Cardiac muscle cell (in vitro differentiated cells and primary cell): ENCODE data around the gene IMP4. TPM values are rescaled to one million over a fixed set of nuclear protein-coding genes. Genes with fewer than 3 reads are reported as not detected.

Source experiments
- DNase-seq, 2 donors: peaks; one replicate each; pipeline versions ENCODE4 v3.0.0 to v3.0.0-alpha.2; 2010 to 2017; ENCODE audit warnings: low read depth in 1 of 2, low spot score in 1 of 2
- H3K27ac ChIP-seq: fragments of 200-600 bp; sonication (generic); 2 replicates; pipeline ENCODE4 v1.5.1; 2016
- H3K27me3 ChIP-seq: fragments of 200-600 bp; sonication (generic); 2 replicates; pipeline ENCODE4 v1.6.0; 2016; ENCODE audit warnings: control low read depth
- H3K36me3 ChIP-seq: fragments of 200-600 bp; sonication (generic); 2 replicates; pipeline ENCODE4 v1.5.1; 2016; ENCODE audit warnings: control low read depth
- H3K4me1 ChIP-seq: fragments of 200-600 bp; sonication (generic); 2 replicates; pipeline ENCODE4 v1.8.1; 2017; ENCODE audit warnings: low read depth, mild to moderate bottlenecking, mixed run types
- H3K4me3 ChIP-seq: fragments of 200-600 bp; sonication (generic); 2 replicates; pipeline ENCODE4 v1.5.1; 2016; ENCODE audit warnings: mild to moderate bottlenecking
- H3K9me3 ChIP-seq: fragments of 200-600 bp; sonication (generic); 2 replicates; pipeline ENCODE4 v1.5.1; 2017; ENCODE audit warnings: low read depth, mild to moderate bottlenecking, control low read depth
- CTCF ChIP-seq: IDR thresholded peaks from 2 replicates; pipeline ENCODE4 v1.5.1; 2012; ENCODE audit warnings: low read depth, mild to moderate bottlenecking, low read length
- polyA plus RNA-seq: library from polyadenylated mRNA; unstranded; fragments of >200 nt; fragmentation: Nextera tagmentation; extraction: Ambion mirVana; gene quantifications from 2 replicates; pipeline ENCODE4 v1.2.1, GENCODE V29; 2016
- total RNA-seq: library from RNA; depleted of rRNA; stranded (reverse); fragments of >200 nt; gene quantifications from 2 replicates; pipeline ENCODE4 v1.2.3, GENCODE V29; 2016

Gene IMP4
- total and polyA plus RNA-seq, 2 experiments from 2014 or later = 65.2 to 91.5 TPM

DNA sequence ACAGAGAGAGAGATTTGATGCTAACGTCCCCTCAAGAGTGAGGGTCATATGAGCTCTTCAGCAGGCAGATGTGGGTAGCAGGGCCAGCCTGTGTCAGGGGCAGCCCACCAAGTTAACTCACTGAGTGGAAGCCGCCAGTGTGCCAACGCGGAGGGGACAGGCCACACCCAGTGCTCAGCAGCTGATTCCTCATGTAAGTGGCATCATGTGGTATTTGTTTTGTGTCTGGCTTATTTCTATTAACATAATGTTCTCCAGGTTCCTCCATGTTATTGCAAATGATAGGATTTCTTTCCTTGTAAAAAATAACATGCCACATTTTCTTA, 4.0 kb downstream of the IMP4 start:
- H3K4me1 ChIP-seq = peaks cover 7% of the 10 kb centered on the region
- peaks cover 32% of the 10 kb centered on the region for H3K36me3 ChIP-seq
- no peak for TF ChIP-seq CTCF
- H3K27me3 ChIP-seq = no peaks in the 10 kb centered on the region
- DNase-seq = no peak
- no peak overlapping the region for H3K27ac ChIP-seq
- H3K9me3 ChIP-seq = no peaks in the 10 kb centered on the region
- no peak overlapping the region for H3K4me3 ChIP-seq

GRCh38 chr2:130347220-130347925, 4.7 kb downstream of the IMP4 start:
- Histone ChIP-seq H3K27ac (no peak overlapping the region), H3K4me3 (no peak overlapping the region), H3K27me3 (no peaks in the 10 kb centered on the region), H3K36me3 (peaks cover 32% of the 10 kb centered on the region), H3K9me3 (no peaks in the 10 kb centered on the region), H3K4me1 (peaks cover 7% of the 10 kb centered on the region)
- TF ChIP-seq CTCF = no peak
- DNase-seq = no peak

- no peak for DNase-seq
- peaks cover 32% of the 10 kb centered on the region for H3K36me3 ChIP-seq
- no peak for TF ChIP-seq CTCF
Observed at GRCh38 chr2:130349174-130349573, 6.5 kb downstream of the IMP4 start.

GRCh38 chr2:130351711-130352110, 9.0 kb downstream of the IMP4 start:
- no peak for TF ChIP-seq CTCF
- DNase-seq = no peak
- Histone ChIP-seq H3K36me3 (peaks cover 11% of the 10 kb centered on the region), H3K27me3 (no peaks in the 10 kb centered on the region), H3K27ac (no peak overlapping the region), H3K4me1 (no peaks in the 10 kb centered on the region), H3K9me3 (no peaks in the 10 kb centered on the region), H3K4me3 (no peak overlapping the region)

More at GRCh38 chr2:130349174-130349573, 6.5 kb downstream of the IMP4 start:
- H3K27ac ChIP-seq = no peak overlapping the region
- no peak overlapping the region for H3K4me3 ChIP-seq
- H3K9me3 ChIP-seq = no peaks in the 10 kb centered on the region
- no peaks in the 10 kb centered on the region for H3K4me1 ChIP-seq
- H3K27me3 ChIP-seq = no peaks in the 10 kb centered on the region

DNA sequence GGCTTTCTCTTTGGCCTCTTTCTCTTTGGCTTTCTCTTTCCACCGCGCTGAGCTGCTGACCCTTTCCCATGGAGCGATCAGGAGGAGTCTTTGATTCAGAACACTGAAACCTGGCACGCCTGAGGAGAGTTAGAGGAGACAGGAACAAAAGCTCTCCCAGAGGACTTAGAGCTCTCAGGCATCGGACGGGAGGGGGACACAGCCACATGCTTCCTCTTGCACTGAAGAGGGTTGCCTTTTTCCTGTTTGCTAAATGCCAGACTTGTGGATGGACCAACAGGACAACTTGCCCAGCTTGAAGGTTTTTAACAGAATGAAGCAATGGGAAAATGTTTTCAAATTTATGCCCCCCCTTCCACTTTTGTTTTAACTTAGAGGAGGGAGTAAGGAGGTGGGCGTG, 9.5 kb downstream of the IMP4 start:
- no peak for TF ChIP-seq CTCF
- no peak overlapping the region for H3K27ac ChIP-seq
- no peaks in the 10 kb centered on the region for H3K9me3 ChIP-seq
- H3K36me3 ChIP-seq = peaks cover 6% of the 10 kb centered on the region
- no peak for DNase-seq
- H3K4me1 ChIP-seq = no peaks in the 10 kb centered on the region
- no peaks in the 10 kb centered on the region for H3K27me3 ChIP-seq
- no peak overlapping the region for H3K4me3 ChIP-seq
